GM19467 (cell line): ENCODE data around the gene MEGF9.

Source experiments
- ATAC-seq: cut with Tn5 transposase; IDR thresholded peaks from one replicate; pipeline ENCODE4 v1.9.1; 2021; ENCODE audit warnings: mild to moderate bottlenecking, moderate library complexity; ENCODE audit not compliant: unreplicated experiment

The MEGF9 gene

GRCh38 chr9:120707170-120707569, 7.1 kb downstream of the MEGF9 start:
- no peak for ATAC-seq

DNA sequence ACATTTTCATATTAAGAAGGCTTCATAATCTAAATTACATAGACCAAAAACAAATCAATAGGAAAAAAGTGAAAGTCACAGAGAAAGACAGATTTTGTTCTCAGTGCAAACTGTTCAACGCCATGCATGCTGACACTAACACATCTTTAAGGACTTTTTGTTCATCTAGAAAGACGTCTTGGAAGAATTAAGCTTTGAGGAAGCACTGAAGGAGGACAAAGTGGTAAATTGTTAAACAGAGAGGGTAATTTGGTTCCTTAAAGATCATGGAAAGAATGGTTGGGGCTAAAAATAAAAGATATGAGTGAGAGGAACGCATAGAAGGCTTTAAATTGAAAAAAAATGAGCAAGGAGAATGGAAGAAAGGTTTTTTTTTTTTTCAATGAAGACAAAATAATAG, 9.1 kb downstream of the MEGF9 start:
- ATAC-seq: no peak

GRCh38 chr9:120702075-120702474, 12.2 kb downstream of the MEGF9 start:
- ATAC-seq: no peak

- no peak for ATAC-seq
These were observed 13.0 kb downstream of the MEGF9 start for GRCh38 chr9:120701248-120701647.

GRCh38 chr9:120698766-120699165, 15.5 kb downstream of the MEGF9 start:
- ATAC-seq: no peak

GRCh38 chr9:120697448-120697847, 16.8 kb downstream of the MEGF9 start:
- ATAC-seq: no peak

DNA sequence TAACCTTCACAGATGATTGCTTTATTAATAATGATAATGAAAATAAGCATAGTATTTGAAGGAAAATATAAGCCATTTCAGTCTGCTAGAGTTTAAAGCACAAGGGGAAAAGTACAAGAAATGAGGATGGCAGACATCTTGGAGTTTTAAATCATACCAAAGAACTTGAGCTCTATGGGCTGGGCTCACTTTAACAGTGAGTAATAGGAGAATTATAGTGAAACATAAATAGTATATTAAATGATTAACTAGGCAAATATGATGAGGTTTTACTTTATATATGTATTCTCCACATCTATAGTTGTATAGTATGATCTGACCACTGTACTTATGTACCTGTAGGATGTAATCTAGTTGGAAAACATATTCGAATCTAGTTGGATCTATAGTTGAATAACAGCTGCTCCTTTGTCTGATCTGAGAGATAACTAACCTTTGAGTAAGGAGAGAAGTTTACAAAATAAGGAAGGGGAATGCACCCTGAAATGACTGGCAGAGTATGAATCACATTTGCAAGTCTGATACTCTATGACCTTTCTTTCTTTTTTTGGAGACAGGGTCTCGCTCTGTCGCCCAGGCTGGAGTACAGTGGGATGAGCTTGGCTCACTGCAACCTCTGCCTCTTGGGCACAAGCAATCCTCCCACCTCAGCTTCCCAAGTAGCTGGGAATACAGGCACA, 17.6 kb downstream of the MEGF9 start:
- ATAC-seq: no peak

GRCh38 chr9:120694559-120694958, 19.7 kb downstream of the MEGF9 start:
- no peak for ATAC-seq

DNA sequence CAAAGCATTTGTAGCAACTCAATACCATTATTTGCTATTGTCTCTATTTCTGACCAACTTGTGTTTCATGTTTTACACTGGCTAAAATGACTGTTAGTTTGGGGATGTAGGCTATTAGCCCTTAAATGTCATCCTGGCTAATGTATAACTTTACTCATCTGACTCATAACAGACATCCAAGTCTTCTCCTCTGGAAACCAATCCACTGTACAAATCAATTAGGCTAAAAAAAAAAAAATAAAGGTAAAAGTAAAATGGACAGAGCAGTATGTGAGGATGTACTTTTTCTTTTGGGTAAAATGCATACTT, 20.6 kb downstream of the MEGF9 start:
- peak; percentile 51 for ATAC-seq

DNA sequence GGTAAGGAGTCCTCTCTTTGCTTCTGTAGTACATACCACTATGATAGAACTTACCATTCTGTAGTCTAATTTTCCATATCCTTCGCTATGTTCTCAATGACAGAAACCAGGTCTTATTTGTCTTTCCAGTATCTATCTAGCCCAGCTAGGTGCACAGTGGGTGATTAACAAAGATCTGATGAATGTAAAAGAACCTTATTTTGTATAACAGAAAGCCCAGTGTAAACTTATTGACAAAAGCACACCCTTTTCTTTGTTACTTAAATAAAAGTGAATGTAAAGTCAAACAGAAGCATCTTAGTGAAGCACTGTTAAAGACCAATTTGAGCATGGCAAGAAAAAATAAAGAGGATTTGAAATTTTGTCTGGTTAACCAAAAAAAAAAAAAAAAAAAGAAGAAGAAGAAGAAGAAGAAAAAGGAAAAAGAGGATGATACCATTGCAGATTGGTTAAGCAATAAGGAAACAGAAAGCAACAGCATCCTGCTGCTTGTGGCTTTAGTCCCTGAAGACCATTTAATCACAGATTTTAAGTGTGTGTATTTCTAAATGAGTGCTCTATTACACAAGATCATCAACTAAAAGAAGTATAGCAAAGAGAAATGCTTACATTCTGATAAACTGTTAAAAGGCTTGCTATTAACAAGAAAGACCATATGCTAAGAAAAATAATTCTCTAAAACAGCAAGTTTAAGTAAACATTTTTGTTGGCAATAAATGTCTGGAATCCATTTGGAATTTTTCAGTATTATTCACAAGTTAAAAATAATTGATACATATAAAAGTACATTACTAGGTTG, 21.2 kb downstream of the MEGF9 start:
- peak; percentile 52 for ATAC-seq

GRCh38 chr9:120690372-120690771, 23.9 kb downstream of the MEGF9 start:
- ATAC-seq: no peak

- no peak for ATAC-seq
These were observed 24.4 kb downstream of the MEGF9 start for GRCh38 chr9:120689860-120690259.

- ATAC-seq: no peak
These were observed 25.5 kb downstream of the MEGF9 start for GRCh38 chr9:120688758-120689157.

GRCh38 chr9:120683150-120683549, 31.1 kb downstream of the MEGF9 start:
- ATAC-seq: no peak

- no peak for ATAC-seq
These were observed 33.1 kb downstream of the MEGF9 start for GRCh38 chr9:120681121-120681520.

GRCh38 chr9:120680579-120680978, 33.7 kb downstream of the MEGF9 start:
- ATAC-seq: no peak

- no peak for ATAC-seq
These were observed 34.1 kb downstream of the MEGF9 start for GRCh38 chr9:120680161-120680560.

DNA sequence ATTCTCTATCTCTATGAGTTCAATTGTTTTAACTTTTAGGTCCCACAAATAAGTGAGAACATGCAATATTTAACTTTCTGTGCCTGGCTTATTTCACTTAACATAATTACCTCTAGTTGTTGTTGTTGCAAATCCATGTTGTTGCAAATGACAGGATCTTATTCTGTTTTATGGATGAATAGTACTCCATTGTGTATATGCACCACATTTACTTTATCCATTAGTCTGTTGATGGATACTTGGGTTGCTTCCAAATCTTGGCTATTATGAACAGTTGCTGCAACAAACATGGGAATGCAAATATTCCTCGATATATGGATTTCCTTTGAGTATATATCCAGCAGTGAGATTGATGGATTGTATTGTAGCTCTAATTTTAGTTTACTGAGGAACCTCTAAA, 36.3 kb downstream of the MEGF9 start:
- no peak for ATAC-seq

- ATAC-seq: no peak
These were observed 37.4 kb downstream of the MEGF9 start for GRCh38 chr9:120676767-120677402.

- ATAC-seq: no peak
These were observed 45.9 kb downstream of the MEGF9 start for GRCh38 chr9:120668399-120668798.

DNA sequence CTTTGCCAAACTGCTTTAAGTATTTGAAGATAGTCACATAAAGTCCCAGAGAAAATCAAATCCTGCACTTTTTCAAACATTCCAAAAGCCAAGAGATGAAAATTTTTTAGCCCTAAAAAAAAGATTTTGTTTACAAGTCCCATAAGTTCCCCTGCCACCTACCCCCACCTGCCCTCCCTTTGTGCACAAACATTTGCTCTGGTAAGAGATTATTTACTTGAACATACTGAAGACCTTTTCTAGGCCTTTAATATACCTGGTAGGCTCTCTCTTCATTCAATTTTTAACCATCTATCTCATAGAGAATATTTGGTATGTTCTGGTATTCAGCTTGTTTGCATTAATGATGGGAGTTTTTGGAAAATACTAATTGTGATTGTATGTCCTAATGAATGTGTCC, 50.3 kb downstream of the MEGF9 start:
- no peak for ATAC-seq

DNA sequence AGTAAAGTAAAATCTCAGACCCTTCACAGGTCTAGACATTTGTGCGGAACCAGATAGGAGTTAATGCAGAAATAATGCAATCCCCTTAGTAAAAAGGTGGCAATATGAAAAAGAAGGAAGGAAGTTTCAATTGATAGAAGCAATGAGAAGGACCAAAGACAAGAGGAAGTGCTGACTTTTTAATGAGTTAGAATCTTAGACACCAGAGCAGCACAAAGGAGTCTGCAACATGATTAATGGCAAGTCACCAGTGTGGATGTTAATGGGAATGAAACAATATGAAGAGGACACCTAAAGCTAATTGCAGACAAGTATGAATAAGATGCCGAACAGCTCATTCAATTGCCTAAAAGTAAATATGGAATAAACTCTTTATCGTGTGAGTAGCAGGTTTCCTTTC, 50.9 kb downstream of the MEGF9 start:
- no peak for ATAC-seq
